Keratinocyte (primary cell): ENCODE measurements around the gene PXN. TPM values are rescaled to one million over a fixed set of nuclear protein-coding genes. Genes with fewer than 3 reads are reported as not detected.
"Not testable (repeated sequence)": the region's sequence is repeated elsewhere in the genome, so short reads cannot be mapped to it uniquely, and the experiment has no call there.

Source experiments
- DNase-seq: peaks from one replicate; pipeline ENCODE4 v3.0.0-alpha.2; 2011; ENCODE audit warnings: low read depth, missing footprints, low spot score
- FAIRE-seq: peaks from 2 replicates; lab custom pipeline; 2011; peaks lifted over from hg19 to GRCh38; lab: Jason Lieb, UNC
- H2AFZ ChIP-seq: 2 replicates; pipeline ENCODE4 v1.6.0; 2012; ENCODE audit warnings: low read length, control low read depth, inconsistent platforms; ENCODE audit not compliant: control insufficient read depth
- H3K27ac ChIP-seq: 2 replicates; pipeline ENCODE4 v1.5.1; 2011; ENCODE audit warnings: low read length; ENCODE audit not compliant: control insufficient read depth, insufficient read depth
- H3K27me3 ChIP-seq: 3 replicates; pipeline ENCODE4 v1.6.0; 2011; ENCODE audit warnings: low read length; ENCODE audit not compliant: control insufficient read depth, insufficient read depth; ENCODE audit errors: extremely low read depth
- H3K36me3 ChIP-seq, 2 experiments: 2 replicates in 1 of 2; 3 replicates in 1 of 2; pipeline ENCODE4 v1.5.1; 2011; ENCODE audit warnings: low read length in 2 of 2, mild to moderate bottlenecking in 1 of 2; ENCODE audit not compliant: control insufficient read depth in 2 of 2, insufficient read depth in 2 of 2; ENCODE audit errors: extremely low read depth in 1 of 2
- H3K4me1 ChIP-seq: 3 replicates; pipeline ENCODE4 v1.5.1; 2011; ENCODE audit warnings: low read length; ENCODE audit not compliant: control insufficient read depth, insufficient read depth; ENCODE audit errors: extremely low read depth
- H3K4me2 ChIP-seq: 3 replicates; pipeline ENCODE4 v1.6.0; 2011; ENCODE audit warnings: low read depth, low read length; ENCODE audit not compliant: control insufficient read depth, insufficient read depth; ENCODE audit errors: extremely low read depth
- H3K4me3 ChIP-seq, 3 experiments: fragments of 200-600 bp in 1 of 3; sonication (generic) in 1 of 3; 2 replicates in 2 of 3; 3 replicates in 1 of 3; pipeline ENCODE4 v1.5.1; 2011 to 2016; ENCODE audit warnings: low read length in 3 of 3, mild to moderate bottlenecking in 3 of 3, control low read depth in 2 of 3, inconsistent platforms in 1 of 3, low read depth in 1 of 3, mixed read lengths in 1 of 3, mixed run types in 1 of 3, moderate library complexity in 1 of 3; ENCODE audit not compliant: control insufficient read depth in 2 of 3, insufficient read depth in 2 of 3; ENCODE audit errors: extremely low read depth in 1 of 3
- H3K79me2 ChIP-seq: 2 replicates; pipeline ENCODE4 v1.6.0; 2012; ENCODE audit warnings: low read length; ENCODE audit not compliant: control insufficient read depth, insufficient read depth
- H3K9ac ChIP-seq: 3 replicates; pipeline ENCODE4 v1.6.0; 2011; ENCODE audit warnings: low read length; ENCODE audit not compliant: control insufficient read depth, insufficient read depth; ENCODE audit errors: extremely low read depth
- H3K9me1 ChIP-seq: 3 replicates; pipeline ENCODE4 v1.6.0; 2011; ENCODE audit warnings: low read length; ENCODE audit not compliant: control insufficient read depth, insufficient read depth; ENCODE audit errors: extremely low read depth
- H3K9me3 ChIP-seq: 2 replicates; pipeline ENCODE4 v1.5.1; 2012; ENCODE audit warnings: low read depth, low read length; ENCODE audit not compliant: control insufficient read depth
- H4K20me1 ChIP-seq: 3 replicates; pipeline ENCODE4 v1.6.0; 2011; ENCODE audit warnings: low read length; ENCODE audit not compliant: control insufficient read depth, insufficient read depth; ENCODE audit errors: extremely low read depth
- CTCF ChIP-seq, 3 experiments: IDR thresholded peaks in 1 of 3; conservative IDR thresholded peaks in 1 of 3; optimal IDR thresholded peaks in 1 of 3; 2 replicates in 2 of 3; 3 replicates in 1 of 3; pipeline versions ENCODE3 to v1.5.1; 2011; ENCODE audit warnings: low read length in 3 of 3, mild to moderate bottlenecking in 3 of 3, moderate library complexity in 2 of 3, control low read depth in 1 of 3, inconsistent platforms in 1 of 3; ENCODE audit not compliant: insufficient read depth in 2 of 3; ENCODE audit errors: extremely low read depth in 1 of 3
- EZH2 ChIP-seq: IDR thresholded peaks from one replicate; pipeline ENCODE4 v1.6.1; 2012; ENCODE audit warnings: inconsistent platforms, mild to moderate bottlenecking, low read length, moderate library complexity
- dilution Hi-C: fragments of 300-500 bp; cut with MboI; formaldehyde crosslinking; loops from one replicate; pipeline ENCODE4 v1.7.0; 2020; ENCODE audit warnings: low sequenced_read_pairs; ENCODE audit not compliant: extremely low pct_ligation_motif_present
- polyA plus RNA-seq, 5 experiments: library from polyadenylated mRNA; depleted of rRNA in 3 of 5; stranded (reverse) in 3 of 5; stranded (forward) in 1 of 5; unstranded in 1 of 5; fragments of >200 nt; gene quantifications; 1 replicate in 1 of 5; 2 replicates in 3 of 5; 3 replicates in 1 of 5; pipeline versions ENCODE4 v1.2.1 to v1.2.3, GENCODE V29; 2011 to 2012; ENCODE audit warnings: missing spikeins in 2 of 5, low read depth in 1 of 5, low replicate concordance in 1 of 5

The PXN gene
- polyA plus RNA-seq, 1 donor (not counting 4 experiments of a cell fraction or from before 2014, with no cell fraction given), result 114 TPM

DNA sequence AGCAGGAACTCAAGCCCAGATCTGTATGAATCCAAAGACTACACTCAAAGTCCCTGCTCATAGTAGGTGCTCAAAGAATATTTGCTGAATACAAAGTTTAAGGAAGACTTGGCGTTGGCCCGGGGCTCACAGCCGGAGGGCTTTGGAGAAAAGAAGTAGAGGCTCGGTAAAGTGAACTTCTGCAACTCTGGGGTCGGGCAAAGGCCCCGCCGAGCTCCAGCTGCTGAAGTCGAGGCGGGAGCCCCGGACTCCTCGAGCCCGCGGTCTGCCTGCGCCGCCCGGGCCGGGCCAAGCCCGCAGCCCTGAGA is 71.3 kb downstream of the PXN start:
- Histone ChIP-seq H3K27me3 (no peaks in the 10 kb centered on the region), H3K9ac (peak overlapping the region; percentile 89), H3K27ac (peak overlapping the region; percentile 95), H3K4me3 (peak overlapping the region; percentile 92 to 96 (median 95)), H4K20me1 (peaks cover 16% of the 10 kb centered on the region), H3K4me1 (peaks cover 33% of the 10 kb centered on the region), H3K9me3 (no peaks in the 10 kb centered on the region), H3K36me3 (peaks cover 33 to 42% of the 10 kb centered on the region in 2 experiments), H3K9me1 (peaks cover 3% of the 10 kb centered on the region), H3K4me2 (peak overlapping the region; percentile 90), H3K79me2 (peaks cover 72% of the 10 kb centered on the region), H2AFZ (peak overlapping the region; percentile 78)
- FAIRE-seq, result no peak
- no peak for DNase-seq
- dilution Hi-C loops, result no loop called here
- no peak for TF ChIP-seq CTCF (optimal IDR thresholded peaks at IDR 0.05 in 1 of 3, IDR thresholded peaks at IDR 0.05 in 1 of 3, conservative IDR thresholded peaks at IDR 0.05 in 1 of 3; ENCODE audit: extremely low read depth in 1 of 3, insufficient read depth in 2 of 3, low read length in 3 of 3)
- no peak for TF ChIP-seq EZH2

DNA sequence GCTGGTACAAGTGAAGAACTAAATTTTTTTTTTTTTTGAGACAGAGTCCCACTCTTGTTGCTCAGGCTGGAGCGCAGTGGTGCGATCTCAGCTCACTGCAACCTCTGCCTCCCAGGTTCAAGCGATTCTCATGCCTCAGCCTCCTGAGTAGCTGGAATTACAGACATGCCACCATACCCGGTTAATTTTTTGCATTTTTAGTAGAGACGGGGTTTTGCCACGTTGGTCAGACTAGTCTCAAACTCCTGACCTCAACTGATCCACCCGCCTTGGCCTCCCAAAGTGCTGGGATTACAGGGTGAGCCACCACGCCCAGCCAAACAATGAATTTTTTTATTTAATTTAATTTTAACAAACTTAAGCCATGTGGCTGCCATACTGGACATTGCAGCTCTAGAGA is 72.2 kb downstream of the PXN start:
- dilution Hi-C loops, H4K20me1 ChIP-seq: not testable (repeated sequence)

GRCh38 chr12:120190985-120191480 is 74.5 kb downstream of the PXN start:
- peaks cover 25 to 30% of the 10 kb centered on the region in 2 experiments for H3K36me3 ChIP-seq
- no peak overlapping the region for H3K4me2 ChIP-seq
- no peak overlapping the region for H3K4me3 ChIP-seq
- H3K4me1 ChIP-seq, result peaks cover 13% of the 10 kb centered on the region
- TF ChIP-seq EZH2 (no peak), CTCF (optimal IDR thresholded peaks at IDR 0.05 in 1 of 3, IDR thresholded peaks at IDR 0.05 in 1 of 3, conservative IDR thresholded peaks at IDR 0.05 in 1 of 3; ENCODE audit: extremely low read depth in 1 of 3, insufficient read depth in 2 of 3, low read length in 3 of 3) (no peak)
- H4K20me1 ChIP-seq, result peaks cover 3% of the 10 kb centered on the region
- H3K9me3 ChIP-seq, result no peaks in the 10 kb centered on the region
- H3K79me2 ChIP-seq, result peaks cover 73% of the 10 kb centered on the region
- dilution Hi-C loops, result no loop called here
- H2AFZ ChIP-seq, result no peak overlapping the region
- no peak for FAIRE-seq
- no peak for DNase-seq
- no peak overlapping the region for H3K9ac ChIP-seq
- H3K27me3 ChIP-seq, result no peaks in the 10 kb centered on the region
- H3K27ac ChIP-seq, result no peak overlapping the region
- peaks cover 3% of the 10 kb centered on the region for H3K9me1 ChIP-seq

More for the DNA sequence above, 72.2 kb downstream of the PXN start:
- not testable (repeated sequence) for FAIRE-seq, H3K9me1 ChIP-seq, DNase-seq, H2AFZ ChIP-seq, H3K9me3 ChIP-seq, H3K27me3 ChIP-seq, H3K27ac ChIP-seq
- Histone ChIP-seq H3K4me3 (peak overlapping the region; percentile 92 to 96 (median 95)), H3K9ac (peak overlapping the region; percentile 89), H3K4me1 (peaks cover 25% of the 10 kb centered on the region), H3K4me2 (peak overlapping the region; percentile 90), H3K79me2 (peaks cover 65% of the 10 kb centered on the region), H3K36me3 (peaks cover 28 to 33% of the 10 kb centered on the region in 2 experiments)
